DND-41 (cell line): ENCODE results near the gene STN1.

ENCODE experiments used
- CTCF ChIP-seq: IDR thresholded peaks from 2 replicates; pipeline ENCODE4 v1.5.1; 2012; ENCODE audit warnings: borderline replicate concordance, low read length, moderate library complexity, mild to moderate bottlenecking; ENCODE audit not compliant: poor library complexity, severe bottlenecking; ENCODE audit errors: extremely low read depth
- EZH2 ChIP-seq: IDR thresholded peaks from 3 replicates; pipeline ENCODE4 v1.6.1; 2012; ENCODE audit warnings: borderline replicate concordance, low read depth, mild to moderate bottlenecking, moderate library complexity, low read length, inconsistent platforms; ENCODE audit not compliant: severe bottlenecking

GRCh38 chr10:103852189-103852711, 65.7 kb downstream of the STN1 start:
- TF ChIP-seq CTCF (no peak), EZH2 (no peak)
